GM12872 (cell line): ENCODE results near the gene SERINC5.

Source experiments
- TF ChIP-seq, protein P1 (sequence below): IDR thresholded peaks from 3 replicates; pipeline ENCODE4 v1.5.1; 2011; ENCODE audit warnings: low read depth, mild to moderate bottlenecking, low read length, moderate library complexity; ENCODE audit not compliant: insufficient read depth

SERINC5 gene

DNA sequence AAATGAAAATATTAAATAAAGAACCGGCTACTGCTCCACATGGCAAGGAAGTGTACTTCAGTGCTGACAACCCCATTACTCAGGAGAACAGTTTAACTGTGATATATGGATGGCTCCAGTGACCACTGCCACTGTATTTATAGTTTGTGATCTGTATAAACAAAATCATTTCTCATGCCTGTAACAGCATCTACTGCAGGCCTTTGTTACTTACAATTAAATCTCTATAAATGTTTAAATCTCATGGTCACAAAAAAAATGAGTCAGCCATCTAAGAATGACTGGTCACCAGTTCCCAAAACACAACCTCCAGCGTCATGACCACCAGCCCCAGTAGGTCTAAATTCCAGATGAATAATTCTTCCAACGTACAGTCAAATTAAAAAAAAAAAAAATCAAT is 24.6 kb downstream of the SERINC5 start:
- TF ChIP-seq, protein P1, sequence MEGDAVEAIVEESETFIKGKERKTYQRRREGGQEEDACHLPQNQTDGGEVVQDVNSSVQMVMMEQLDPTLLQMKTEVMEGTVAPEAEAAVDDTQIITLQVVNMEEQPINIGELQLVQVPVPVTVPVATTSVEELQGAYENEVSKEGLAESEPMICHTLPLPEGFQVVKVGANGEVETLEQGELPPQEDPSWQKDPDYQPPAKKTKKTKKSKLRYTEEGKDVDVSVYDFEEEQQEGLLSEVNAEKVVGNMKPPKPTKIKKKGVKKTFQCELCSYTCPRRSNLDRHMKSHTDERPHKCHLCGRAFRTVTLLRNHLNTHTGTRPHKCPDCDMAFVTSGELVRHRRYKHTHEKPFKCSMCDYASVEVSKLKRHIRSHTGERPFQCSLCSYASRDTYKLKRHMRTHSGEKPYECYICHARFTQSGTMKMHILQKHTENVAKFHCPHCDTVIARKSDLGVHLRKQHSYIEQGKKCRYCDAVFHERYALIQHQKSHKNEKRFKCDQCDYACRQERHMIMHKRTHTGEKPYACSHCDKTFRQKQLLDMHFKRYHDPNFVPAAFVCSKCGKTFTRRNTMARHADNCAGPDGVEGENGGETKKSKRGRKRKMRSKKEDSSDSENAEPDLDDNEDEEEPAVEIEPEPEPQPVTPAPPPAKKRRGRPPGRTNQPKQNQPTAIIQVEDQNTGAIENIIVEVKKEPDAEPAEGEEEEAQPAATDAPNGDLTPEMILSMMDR, result no peak

DNA sequence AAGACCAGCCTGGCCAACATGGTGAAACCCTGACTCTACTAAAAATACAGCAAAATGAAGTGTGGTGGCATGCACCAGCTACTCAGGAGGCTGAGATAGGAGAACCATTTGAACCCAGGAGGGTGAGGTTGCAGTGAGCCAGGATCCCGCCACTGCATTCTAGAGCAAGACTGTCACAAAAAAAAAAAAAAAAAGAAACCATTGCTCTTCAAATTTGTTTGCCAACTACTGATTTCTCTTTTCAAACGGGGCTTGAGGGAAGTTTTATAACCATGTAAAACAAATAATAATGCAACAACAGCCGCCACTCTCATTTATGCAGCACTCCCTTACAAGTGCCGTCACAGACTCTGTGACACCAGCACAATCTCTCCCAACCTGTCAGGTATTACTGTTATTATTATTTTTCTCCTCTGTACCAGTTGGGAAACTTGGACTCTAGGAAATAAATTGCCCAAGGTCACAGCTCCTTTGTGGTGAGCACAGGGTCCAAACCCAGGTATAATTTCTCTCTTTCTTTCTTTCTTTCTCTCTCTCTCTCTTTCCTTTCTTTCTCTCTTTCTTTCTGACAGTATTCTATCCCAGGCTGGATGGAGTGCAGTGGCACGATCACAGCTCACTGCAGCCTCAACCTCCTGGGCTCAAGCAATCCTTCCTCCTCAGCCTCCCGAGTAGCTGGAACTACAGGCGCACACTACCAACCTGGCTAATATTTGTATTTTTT is 25.4 kb downstream of the SERINC5 start:
- TF ChIP-seq, protein P1, result no peak

DNA sequence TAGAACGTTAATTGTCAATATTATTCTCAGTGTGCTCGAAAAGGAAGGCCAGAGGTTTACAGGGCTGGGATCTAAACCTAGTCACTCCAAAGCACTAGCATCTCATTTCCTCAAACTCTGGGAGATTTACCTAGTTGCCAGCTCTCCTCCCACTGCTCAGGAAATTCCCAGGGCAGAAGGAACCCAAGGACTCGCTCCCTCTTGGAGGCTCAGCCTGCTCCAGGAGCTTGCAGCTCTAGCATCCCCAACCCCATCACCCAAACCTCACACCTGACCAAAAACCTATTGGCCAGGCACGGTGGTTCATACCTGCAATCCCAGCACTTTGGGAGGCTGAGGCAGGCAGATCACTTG is 26.0 kb downstream of the SERINC5 start:
- TF ChIP-seq, protein P1, result no peak

DNA sequence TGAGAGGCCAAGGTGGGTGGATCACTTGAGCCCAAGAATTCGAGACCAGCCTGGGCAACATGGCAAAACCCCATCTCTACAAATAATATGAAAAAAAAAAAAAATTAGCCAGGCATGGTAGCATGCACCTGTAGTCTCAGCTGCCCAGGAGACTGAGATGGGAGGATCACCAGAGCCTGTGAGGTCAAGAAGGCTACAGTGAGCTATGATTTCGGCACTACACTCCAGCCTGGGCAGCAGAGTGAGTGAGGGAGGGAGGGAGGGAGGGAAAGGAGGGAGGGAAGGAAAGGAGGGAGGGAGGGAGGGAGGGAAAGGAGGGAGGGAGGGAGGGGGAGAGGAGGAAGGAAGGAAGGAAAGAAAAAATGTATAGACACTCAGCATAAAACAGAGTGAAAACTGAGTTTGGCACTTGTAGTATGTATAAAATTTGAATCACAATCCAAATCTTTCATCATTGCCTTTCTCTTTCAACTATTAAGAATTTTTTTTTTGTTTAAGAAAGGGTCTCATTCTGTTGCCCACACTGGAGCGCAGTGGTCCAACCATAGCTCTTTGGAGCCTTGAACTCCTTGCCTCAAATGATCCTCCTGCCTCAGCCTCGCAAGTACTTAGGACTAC is 27.8 kb downstream of the SERINC5 start:
- TF ChIP-seq, protein P1, result no peak

DNA sequence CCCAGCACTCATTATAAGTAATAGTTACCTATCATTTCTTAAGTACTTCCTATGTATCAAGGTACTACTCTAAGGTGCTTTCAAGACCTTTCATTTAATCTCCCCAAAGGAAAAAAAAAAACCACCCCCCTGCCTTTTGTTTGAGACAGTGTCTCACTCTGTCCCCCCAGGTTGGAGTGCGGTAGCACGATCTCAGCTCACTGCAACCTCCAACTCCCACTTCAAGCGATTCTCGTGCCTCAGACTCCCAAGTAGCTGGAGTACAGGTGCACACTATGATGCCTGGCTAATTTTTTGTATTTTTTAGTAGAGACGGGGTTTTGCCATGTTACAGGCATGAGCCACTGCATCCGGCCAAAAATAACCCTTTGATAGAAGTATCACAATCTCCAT is 29.9 kb downstream of the SERINC5 start:
- TF ChIP-seq, protein P1, result no peak

DNA sequence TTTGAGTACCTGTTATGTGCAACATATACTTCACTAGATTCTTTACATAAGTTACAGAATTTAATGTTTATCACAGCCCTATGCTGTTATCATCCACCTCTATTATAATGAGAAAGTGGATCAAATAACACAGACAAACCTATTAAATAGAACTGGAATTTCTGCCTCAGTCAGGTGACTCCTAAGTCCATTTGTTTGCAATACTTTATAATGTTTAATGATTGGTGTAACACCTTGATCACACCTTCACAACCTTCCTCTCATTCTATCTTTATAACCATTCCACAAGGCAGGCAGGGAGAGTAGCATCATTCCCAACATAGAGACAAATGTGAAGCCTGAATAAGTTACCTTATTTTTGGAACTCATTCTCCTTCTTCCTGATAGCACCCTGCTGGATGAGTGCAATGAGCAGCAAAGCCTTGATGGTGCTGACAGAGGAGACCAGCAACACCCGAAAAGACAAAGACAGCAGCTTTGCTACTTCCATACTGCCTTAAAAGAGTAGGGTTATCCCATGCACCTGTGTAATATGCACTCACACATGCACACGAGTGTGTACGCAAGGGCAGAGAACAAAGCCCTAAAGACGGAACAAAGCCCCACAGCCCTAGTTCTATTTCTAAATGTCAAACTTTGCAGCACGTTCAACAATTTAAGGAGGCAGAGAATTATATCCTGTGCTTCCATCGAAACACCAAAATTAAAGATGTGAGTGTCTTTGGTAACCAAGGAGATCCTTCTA is 30.5 kb downstream of the SERINC5 start:
- TF ChIP-seq, protein P1, result no peak

DNA sequence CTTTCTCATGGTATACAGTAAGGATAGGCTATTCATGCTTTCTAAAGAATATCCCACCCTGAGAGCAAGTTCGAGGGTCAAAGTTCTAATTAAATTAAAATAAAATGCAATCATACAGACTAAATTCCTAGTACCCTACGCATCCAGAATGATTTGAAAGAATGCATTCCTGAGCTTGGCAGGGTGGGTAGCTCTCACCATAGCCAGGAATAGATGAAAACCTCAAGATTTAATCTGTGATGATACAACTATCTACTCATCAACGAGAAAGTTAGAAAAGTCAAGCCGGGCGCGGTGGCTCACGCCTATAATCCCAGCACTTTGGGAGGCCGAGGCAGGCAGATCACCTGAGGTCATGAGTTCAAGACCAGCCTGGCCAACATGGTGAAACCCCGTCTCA is 32.3 kb downstream of the SERINC5 start:
- TF ChIP-seq, protein P1, result no peak
